ENCODE data around the gene CAMK1D.

Gene CAMK1D

GRCh38 chr10:12388671-12389070 is 39.3 kb downstream of the CAMK1D start:
- Histone ChIP-seq H3K27ac (ENCODE audit: low read length) (peak overlapping the region; percentile 49), H3K27me3 (ENCODE audit: control insufficient read depth in 1 of 2, insufficient read depth in 2 of 2, low read length in 2 of 2) (no peaks in the 10 kb centered on the region), H3K4me1 (ENCODE audit: control insufficient read depth, insufficient read depth, low read length) (peaks cover 26% of the 10 kb centered on the region), H3K36me3 (ENCODE audit: control insufficient read depth in 2 of 2, insufficient read depth in 2 of 2, low read length in 2 of 2) (no peaks in the 10 kb centered on the region), H3K4me3 (ENCODE audit: low read length in 2 of 2) (no peak overlapping the region), H3K9me3 (ENCODE audit: control insufficient read depth in 2 of 2, low read length in 2 of 2) (no peaks in the 10 kb centered on the region), H3K9ac (ENCODE audit: low read length in 2 of 2) (no peak overlapping the region)

- Histone ChIP-seq H3K27ac (ENCODE audit: low read length) (peak overlapping the region; percentile 49), H3K4me3 (ENCODE audit: low read length in 2 of 2) (peak overlapping the region in 1 of 2 donors; percentile 35), H3K4me1 (ENCODE audit: control insufficient read depth, insufficient read depth, low read length) (peaks cover 26% of the 10 kb centered on the region), H3K9ac (ENCODE audit: low read length in 2 of 2) (no peak overlapping the region), H3K9me3 (ENCODE audit: control insufficient read depth in 2 of 2, low read length in 2 of 2) (no peaks in the 10 kb centered on the region), H3K36me3 (ENCODE audit: control insufficient read depth in 2 of 2, insufficient read depth in 2 of 2, low read length in 2 of 2) (no peaks in the 10 kb centered on the region), H3K27me3 (ENCODE audit: control insufficient read depth in 1 of 2, insufficient read depth in 2 of 2, low read length in 2 of 2) (no peaks in the 10 kb centered on the region)
Observed at GRCh38 chr10:12389154-12389734, 39.9 kb downstream of the CAMK1D start.

- Histone ChIP-seq H3K9ac (ENCODE audit: low read length in 2 of 2) (peak overlapping the region in 1 of 2 donors; percentile 21), H3K9me3 (ENCODE audit: control insufficient read depth in 2 of 2, low read length in 2 of 2) (no peaks in the 10 kb centered on the region), H3K27ac (ENCODE audit: low read length) (peak overlapping the region; percentile 24), H3K4me1 (ENCODE audit: control insufficient read depth, insufficient read depth, low read length) (peaks cover 26% of the 10 kb centered on the region), H3K27me3 (ENCODE audit: control insufficient read depth in 1 of 2, insufficient read depth in 2 of 2, low read length in 2 of 2) (no peaks in the 10 kb centered on the region), H3K36me3 (ENCODE audit: control insufficient read depth in 2 of 2, insufficient read depth in 2 of 2, low read length in 2 of 2) (no peaks in the 10 kb centered on the region), H3K4me3 (ENCODE audit: low read length in 2 of 2) (peak overlapping the region in 1 of 2 donors; percentile 36)
Observed at GRCh38 chr10:12390733-12391132, 41.4 kb downstream of the CAMK1D start.

- Histone ChIP-seq H3K4me3 (ENCODE audit: low read length in 2 of 2) (peak overlapping the region in 1 of 2 donors; percentile 36), H3K9me3 (ENCODE audit: control insufficient read depth in 2 of 2, low read length in 2 of 2) (no peaks in the 10 kb centered on the region), H3K9ac (ENCODE audit: low read length in 2 of 2) (no peak overlapping the region), H3K27ac (ENCODE audit: low read length) (peak overlapping the region; percentile 24), H3K36me3 (ENCODE audit: control insufficient read depth in 2 of 2, insufficient read depth in 2 of 2, low read length in 2 of 2) (no peaks in the 10 kb centered on the region), H3K4me1 (ENCODE audit: control insufficient read depth, insufficient read depth, low read length) (peaks cover 26% of the 10 kb centered on the region), H3K27me3 (ENCODE audit: control insufficient read depth in 1 of 2, insufficient read depth in 2 of 2, low read length in 2 of 2) (no peaks in the 10 kb centered on the region)
Observed at GRCh38 chr10:12391206-12391605, 41.9 kb downstream of the CAMK1D start.

GRCh38 chr10:12393831-12394230 is 44.5 kb downstream of the CAMK1D start:
- H3K27me3 ChIP-seq (ENCODE audit: control insufficient read depth in 1 of 2, insufficient read depth in 2 of 2, low read length in 2 of 2): no peaks in the 10 kb centered on the region
- no peaks in the 10 kb centered on the region for H3K36me3 ChIP-seq (ENCODE audit: control insufficient read depth in 2 of 2, insufficient read depth in 2 of 2, low read length in 2 of 2)
- no peak overlapping the region for H3K9ac ChIP-seq (ENCODE audit: low read length in 2 of 2)
- no peak overlapping the region for H3K4me3 ChIP-seq (ENCODE audit: low read length in 2 of 2)
- H3K4me1 ChIP-seq (ENCODE audit: control insufficient read depth, insufficient read depth, low read length): peaks cover 32% of the 10 kb centered on the region
- no peaks in the 10 kb centered on the region for H3K9me3 ChIP-seq (ENCODE audit: control insufficient read depth in 2 of 2, low read length in 2 of 2)
- no peak overlapping the region for H3K27ac ChIP-seq (ENCODE audit: low read length)

- Histone ChIP-seq H3K36me3 (ENCODE audit: control insufficient read depth in 2 of 2, insufficient read depth in 2 of 2, low read length in 2 of 2) (no peaks in the 10 kb centered on the region), H3K4me3 (ENCODE audit: low read length in 2 of 2) (no peak overlapping the region), H3K9ac (ENCODE audit: low read length in 2 of 2) (no peak overlapping the region), H3K9me3 (ENCODE audit: control insufficient read depth in 2 of 2, low read length in 2 of 2) (no peaks in the 10 kb centered on the region), H3K4me1 (ENCODE audit: control insufficient read depth, insufficient read depth, low read length) (peaks cover 28% of the 10 kb centered on the region), H3K27ac (ENCODE audit: low read length) (no peak overlapping the region), H3K27me3 (ENCODE audit: control insufficient read depth in 1 of 2, insufficient read depth in 2 of 2, low read length in 2 of 2) (no peaks in the 10 kb centered on the region)
Observed at GRCh38 chr10:12394241-12395033, 45.1 kb downstream of the CAMK1D start.

GRCh38 chr10:12396093-12396492 is 46.7 kb downstream of the CAMK1D start:
- H3K27me3 ChIP-seq (ENCODE audit: control insufficient read depth in 1 of 2, insufficient read depth in 2 of 2, low read length in 2 of 2): no peaks in the 10 kb centered on the region
- H3K27ac ChIP-seq (ENCODE audit: low read length): no peak overlapping the region
- no peak overlapping the region for H3K9ac ChIP-seq (ENCODE audit: low read length in 2 of 2)
- peaks cover 16% of the 10 kb centered on the region for H3K4me1 ChIP-seq (ENCODE audit: control insufficient read depth, insufficient read depth, low read length)
- no peak overlapping the region for H3K4me3 ChIP-seq (ENCODE audit: low read length in 2 of 2)
- no peaks in the 10 kb centered on the region for H3K36me3 ChIP-seq (ENCODE audit: control insufficient read depth in 2 of 2, insufficient read depth in 2 of 2, low read length in 2 of 2)
- no peaks in the 10 kb centered on the region for H3K9me3 ChIP-seq (ENCODE audit: control insufficient read depth in 2 of 2, low read length in 2 of 2)

- peaks cover 15% of the 10 kb centered on the region for H3K4me1 ChIP-seq (ENCODE audit: control insufficient read depth, insufficient read depth, low read length)
- no peaks in the 10 kb centered on the region for H3K9me3 ChIP-seq (ENCODE audit: control insufficient read depth in 2 of 2, low read length in 2 of 2)
- H3K36me3 ChIP-seq (ENCODE audit: control insufficient read depth in 2 of 2, insufficient read depth in 2 of 2, low read length in 2 of 2): no peaks in the 10 kb centered on the region
- no peak overlapping the region for H3K9ac ChIP-seq (ENCODE audit: low read length in 2 of 2)
- no peaks in the 10 kb centered on the region for H3K27me3 ChIP-seq (ENCODE audit: control insufficient read depth in 1 of 2, insufficient read depth in 2 of 2, low read length in 2 of 2)
- no peak overlapping the region for H3K4me3 ChIP-seq (ENCODE audit: low read length in 2 of 2)
- no peak overlapping the region for H3K27ac ChIP-seq (ENCODE audit: low read length)
Observed at GRCh38 chr10:12396567-12396966, 47.2 kb downstream of the CAMK1D start.

GRCh38 chr10:12397147-12397896 is 48.0 kb downstream of the CAMK1D start:
- Histone ChIP-seq H3K36me3 (ENCODE audit: control insufficient read depth in 2 of 2, insufficient read depth in 2 of 2, low read length in 2 of 2) (no peaks in the 10 kb centered on the region), H3K9ac (ENCODE audit: low read length in 2 of 2) (no peak overlapping the region), H3K27me3 (ENCODE audit: control insufficient read depth in 1 of 2, insufficient read depth in 2 of 2, low read length in 2 of 2) (no peaks in the 10 kb centered on the region), H3K4me1 (ENCODE audit: control insufficient read depth, insufficient read depth, low read length) (peaks cover 18% of the 10 kb centered on the region), H3K27ac (ENCODE audit: low read length) (peak overlapping the region; percentile 12), H3K4me3 (ENCODE audit: low read length in 2 of 2) (no peak overlapping the region), H3K9me3 (ENCODE audit: control insufficient read depth in 2 of 2, low read length in 2 of 2) (no peaks in the 10 kb centered on the region)

- no peak overlapping the region for H3K27ac ChIP-seq (ENCODE audit: low read length)
Observed at GRCh38 chr10:12397941-12398340, 48.6 kb downstream of the CAMK1D start.

More at GRCh38 chr10:12397941-12398340, 48.6 kb downstream of the CAMK1D start:
- H3K4me1 ChIP-seq (ENCODE audit: control insufficient read depth, insufficient read depth, low read length): peaks cover 23% of the 10 kb centered on the region
- H3K4me3 ChIP-seq (ENCODE audit: low read length in 2 of 2): no peak overlapping the region
- H3K9ac ChIP-seq (ENCODE audit: low read length in 2 of 2): no peak overlapping the region
- H3K9me3 ChIP-seq (ENCODE audit: control insufficient read depth in 2 of 2, low read length in 2 of 2): no peaks in the 10 kb centered on the region
- H3K36me3 ChIP-seq (ENCODE audit: control insufficient read depth in 2 of 2, insufficient read depth in 2 of 2, low read length in 2 of 2): peaks cover 0 to under 1% of the 10 kb centered on the region in 2 donors
- H3K27me3 ChIP-seq (ENCODE audit: control insufficient read depth in 1 of 2, insufficient read depth in 2 of 2, low read length in 2 of 2): no peaks in the 10 kb centered on the region

Measured in stomach smooth muscle (tissue), 2 donors.